AG09309 (cell line): ENCODE data around the gene FRS2.
A peak's percentile ranks its signal among the peaks of the same experiment; 100 is the strongest.

Experiments
- DNase-seq: peaks from one replicate; pipeline ENCODE4 v3.0.0-alpha.2; 2010; ENCODE audit warnings: low read depth
- H3K4me3 ChIP-seq: 2 replicates; pipeline ENCODE4 v1.5.1; 2011; ENCODE audit warnings: mild to moderate bottlenecking, low read depth, low read length, moderate library complexity; ENCODE audit not compliant: control insufficient read depth
- CTCF ChIP-seq: IDR thresholded peaks from 2 replicates; pipeline ENCODE4 v1.5.1; 2011; ENCODE audit warnings: mild to moderate bottlenecking, low read depth, low read length, inconsistent platforms; ENCODE audit not compliant: insufficient read depth, control insufficient read depth; ENCODE audit errors: missing control alignments

FRS2 gene

GRCh38 chr12:69545081-69545480, 74.9 kb downstream of the FRS2 start:
- no peak for TF ChIP-seq CTCF
- DNase-seq = no peak
- H3K4me3 ChIP-seq = no peak overlapping the region

- H3K4me3 ChIP-seq = no peak overlapping the region
- DNase-seq = no peak
- no peak for TF ChIP-seq CTCF
These were observed 76.7 kb downstream of the FRS2 start for GRCh38 chr12:69546693-69547438.

GRCh38 chr12:69548687-69549086, 78.5 kb downstream of the FRS2 start:
- no peak for DNase-seq
- TF ChIP-seq CTCF = no peak

GRCh38 chr12:69550569-69551350, 80.6 kb downstream of the FRS2 start:
- H3K4me3 ChIP-seq = no peak overlapping the region
- TF ChIP-seq CTCF = no peak
- no peak for DNase-seq

More at GRCh38 chr12:69548687-69549086, 78.5 kb downstream of the FRS2 start:
- no peak overlapping the region for H3K4me3 ChIP-seq

- TF ChIP-seq CTCF = no peak
- DNase-seq = no peak
- no peak overlapping the region for H3K4me3 ChIP-seq
These were observed 83.5 kb downstream of the FRS2 start for GRCh38 chr12:69553628-69554248.

GRCh38 chr12:69555461-69555860, 85.3 kb downstream of the FRS2 start:
- peak; percentile 80 for DNase-seq
- H3K4me3 ChIP-seq = no peak overlapping the region
- no peak for TF ChIP-seq CTCF
